GM12872 (cell line): ENCODE data around the gene LOXL4.

Source experiments
- CTCF ChIP-seq: IDR thresholded peaks from 3 replicates; pipeline ENCODE4 v1.5.1; 2011; ENCODE audit warnings: low read depth, mild to moderate bottlenecking, low read length, moderate library complexity; ENCODE audit not compliant: insufficient read depth

Gene LOXL4

DNA sequence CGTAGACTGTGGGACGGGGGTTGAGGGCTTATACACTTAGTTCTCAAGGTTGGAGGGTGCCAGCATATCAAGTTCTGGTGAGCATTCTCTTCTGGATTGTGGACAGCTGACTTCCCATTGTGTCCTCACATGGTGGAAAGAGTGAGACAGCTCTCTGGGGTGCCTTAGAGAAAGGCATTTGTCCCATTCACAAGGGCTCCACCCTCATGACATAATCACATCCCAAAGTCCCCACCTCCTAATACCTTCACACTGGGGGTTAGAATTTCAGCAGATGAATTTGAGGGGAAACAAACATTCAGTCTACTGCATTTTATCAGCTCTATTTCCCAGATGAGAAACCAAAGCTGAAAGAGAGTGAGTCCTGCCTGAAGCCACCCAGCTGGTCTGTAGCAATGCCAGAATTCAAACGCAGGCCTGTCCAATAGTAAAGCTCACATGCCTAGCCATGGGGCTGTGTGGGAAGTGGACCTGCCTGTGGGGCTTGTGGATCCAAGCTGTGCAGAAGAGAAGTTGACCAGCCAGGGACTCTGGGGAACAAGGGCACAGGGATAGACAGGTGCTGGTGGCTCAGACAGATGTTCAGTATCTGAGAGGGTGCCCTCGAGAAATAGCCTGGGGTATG is 34.9 kb upstream of the LOXL4 start:
- TF ChIP-seq CTCF: no peak

GRCh38 chr10:98301664-98302319 is 33.8 kb upstream of the LOXL4 start:
- no peak for TF ChIP-seq CTCF

- no peak for TF ChIP-seq CTCF
Observed at GRCh38 chr10:98300526-98301229, 32.7 kb upstream of the LOXL4 start.

- TF ChIP-seq CTCF: no peak
Observed at GRCh38 chr10:98299341-98299740, 31.3 kb upstream of the LOXL4 start.

GRCh38 chr10:98296524-98296923 is 28.5 kb upstream of the LOXL4 start:
- no peak for TF ChIP-seq CTCF

DNA sequence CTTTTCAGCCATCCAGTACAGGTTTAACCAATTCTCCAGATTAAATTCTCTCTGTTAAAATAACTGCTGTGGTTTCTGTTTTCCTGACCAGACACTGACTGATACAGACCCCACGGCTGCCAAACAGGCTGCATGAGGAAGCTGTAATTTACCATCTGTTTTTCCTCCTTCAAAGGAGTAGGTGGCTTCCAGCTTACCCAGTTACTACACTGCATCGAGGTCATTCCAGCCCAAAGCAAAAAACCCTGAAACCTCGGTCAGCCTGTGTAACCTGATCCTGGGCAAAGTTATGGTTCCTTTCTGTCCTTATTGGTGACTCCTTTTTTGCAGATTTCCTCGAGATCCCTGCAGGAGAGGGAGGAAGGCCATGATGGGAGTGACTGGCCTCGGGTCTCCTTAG is 27.9 kb upstream of the LOXL4 start:
- TF ChIP-seq CTCF: no peak

GRCh38 chr10:98295401-98295811 is 27.4 kb upstream of the LOXL4 start:
- TF ChIP-seq CTCF: no peak
